Measurements from ENCODE around the gene GPRC5D.

Gene GPRC5D

DNA sequence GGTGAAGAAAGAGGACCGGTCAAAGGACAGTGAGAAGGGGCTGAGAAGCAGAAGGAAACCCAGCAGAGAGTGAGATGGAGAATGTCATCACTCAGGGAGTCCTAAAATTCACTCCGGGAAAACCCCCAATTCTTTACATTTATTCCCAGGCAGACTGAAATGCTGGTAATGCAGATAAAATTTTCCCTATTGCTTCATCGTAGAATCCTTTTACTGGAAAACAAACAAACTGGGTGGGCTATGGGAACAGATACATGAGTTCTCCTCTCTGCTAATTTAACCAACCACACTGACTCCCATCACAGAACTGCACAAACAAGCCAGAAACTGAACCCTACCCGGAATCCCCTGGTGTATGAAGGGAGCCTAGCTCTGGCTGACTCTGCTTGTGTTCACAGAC, 27.2 kb upstream of the GPRC5D start:
- DNase-seq, result no peak

DNA sequence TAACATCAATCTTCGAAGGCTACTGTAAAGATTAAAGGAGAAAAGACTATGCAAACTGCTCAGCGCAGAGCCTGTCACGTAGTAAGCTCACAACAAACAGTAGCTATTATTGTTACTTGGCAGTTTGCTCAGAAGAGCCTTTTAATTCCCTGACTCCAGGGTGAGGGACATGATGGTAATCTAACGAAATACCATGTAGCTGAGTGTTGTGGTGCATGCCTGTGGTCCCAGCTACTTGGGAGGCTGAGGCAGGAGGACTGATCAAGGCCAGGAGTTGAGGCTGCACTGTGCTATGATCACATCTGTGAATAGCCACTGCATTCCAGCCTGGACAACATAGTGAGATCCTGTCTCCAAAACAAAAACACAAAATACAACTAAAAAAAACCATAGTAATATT, 25.3 kb upstream of the GPRC5D start:
- DNase-seq, result no peak

DNA sequence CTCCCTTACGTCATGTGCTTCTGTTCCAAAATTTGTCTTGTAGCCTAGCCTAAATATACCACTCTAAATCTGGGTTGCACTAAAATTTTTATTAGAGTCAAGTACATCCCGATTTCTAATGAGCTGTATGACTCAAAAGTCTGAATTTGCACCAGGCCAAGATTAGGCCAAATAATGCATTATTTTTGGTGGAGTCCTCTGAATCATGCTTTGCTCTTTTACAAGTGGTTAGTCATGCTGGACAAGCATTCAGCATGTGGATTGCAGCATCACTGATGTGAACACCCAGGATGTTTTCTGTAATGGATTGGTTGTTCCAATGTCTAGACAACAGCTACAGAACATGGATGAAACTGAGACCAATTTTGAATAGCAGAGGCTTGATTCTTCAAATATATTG, 24.4 kb upstream of the GPRC5D start:
- no peak for DNase-seq

DNA sequence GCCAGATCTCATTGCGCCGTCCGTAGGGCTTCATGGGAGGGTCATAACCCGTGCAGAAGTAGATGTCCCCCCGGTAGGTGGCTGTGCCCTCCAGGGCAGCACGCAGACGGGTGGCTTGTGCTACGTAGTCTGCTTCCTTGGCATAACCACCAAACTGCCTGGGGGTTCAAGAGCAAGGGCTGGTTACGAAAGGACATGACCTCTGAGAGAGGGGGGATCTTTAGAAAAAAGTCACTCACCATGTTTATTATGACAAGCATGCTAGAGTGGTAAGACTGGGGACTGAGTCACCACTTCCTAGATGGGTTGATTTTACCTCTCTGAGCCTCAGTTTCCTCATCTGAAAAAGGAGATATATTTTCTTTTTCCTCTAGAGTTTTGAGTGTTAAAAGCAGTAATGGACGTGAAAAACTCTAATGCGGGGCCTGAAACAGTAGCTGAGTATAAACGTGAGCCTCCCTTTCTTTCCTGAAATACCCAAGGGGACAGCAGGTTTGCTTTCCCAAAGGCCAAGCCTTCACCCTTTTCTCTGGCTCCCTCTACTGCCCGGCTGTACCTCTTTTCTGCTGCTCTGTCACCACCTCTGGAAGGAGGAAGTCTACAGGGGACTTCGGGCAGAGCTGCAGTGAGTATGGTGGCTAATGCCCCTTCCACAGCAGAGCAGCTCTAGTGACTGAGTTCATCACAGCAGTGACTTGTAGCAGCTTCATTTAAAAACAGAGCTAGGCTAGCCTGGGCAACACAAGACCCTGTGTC, 23.5 kb upstream of the GPRC5D start:
- DNase-seq, result no peak

DNA sequence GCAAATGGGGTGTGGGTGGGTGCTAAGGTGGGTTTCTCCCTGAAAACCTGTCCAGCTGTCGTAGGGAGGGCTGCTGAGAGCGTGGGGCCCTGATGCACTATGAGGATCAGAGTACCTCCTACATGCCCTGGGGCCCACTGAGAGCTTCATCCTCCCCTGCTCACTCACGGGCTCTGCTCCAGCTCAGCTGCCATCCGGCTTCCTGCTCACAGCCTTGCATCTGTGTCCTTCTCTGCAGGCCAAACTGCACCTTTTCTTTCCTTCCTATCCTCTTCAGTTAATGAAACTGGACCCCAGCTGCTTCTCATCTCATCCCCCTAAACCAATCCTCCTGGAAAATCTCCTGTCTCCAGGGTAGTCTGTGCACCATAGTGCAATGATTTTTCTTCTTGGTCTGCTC, 22.2 kb upstream of the GPRC5D start:
- no peak for DNase-seq

DNA sequence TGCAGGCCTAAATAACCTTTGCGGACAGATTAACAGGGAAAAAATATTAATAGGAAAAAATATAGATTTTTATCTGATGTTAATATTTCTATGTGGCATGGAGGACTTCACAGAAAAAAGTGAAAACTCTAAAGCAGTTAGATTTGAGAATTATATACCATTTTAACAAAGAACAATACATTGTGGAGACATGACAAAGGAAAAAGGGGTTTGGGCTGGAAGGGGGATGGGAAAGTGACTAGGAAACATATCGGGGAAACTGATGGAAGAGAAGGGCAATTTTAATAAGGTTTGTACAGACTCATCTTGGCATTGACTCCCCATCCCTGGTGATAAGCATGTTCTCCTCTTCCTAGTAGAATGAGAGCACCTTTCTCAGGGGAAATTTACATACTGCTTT, 21.0 kb upstream of the GPRC5D start:
- DNase-seq, result no peak

DNA sequence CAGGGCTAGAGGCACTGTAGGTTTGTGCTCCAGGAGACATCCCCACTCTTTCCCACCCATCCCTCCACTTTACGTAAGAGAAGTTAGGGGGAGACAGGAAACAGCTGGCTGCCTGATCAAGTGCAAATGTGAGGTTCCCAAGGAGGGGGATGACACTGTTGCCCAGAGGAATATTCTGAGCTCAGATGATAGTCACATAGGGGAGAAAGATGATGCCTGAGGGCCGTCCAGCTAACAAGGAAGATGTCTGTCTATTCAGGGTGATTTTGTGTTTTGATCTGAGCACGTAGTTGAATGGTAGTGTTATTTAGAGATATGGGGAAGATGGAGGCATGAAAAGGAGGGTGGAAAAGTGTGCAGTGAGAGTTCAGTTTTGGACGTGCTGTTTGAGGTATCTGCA, 13.9 kb upstream of the GPRC5D start:
- no peak for DNase-seq

DNA sequence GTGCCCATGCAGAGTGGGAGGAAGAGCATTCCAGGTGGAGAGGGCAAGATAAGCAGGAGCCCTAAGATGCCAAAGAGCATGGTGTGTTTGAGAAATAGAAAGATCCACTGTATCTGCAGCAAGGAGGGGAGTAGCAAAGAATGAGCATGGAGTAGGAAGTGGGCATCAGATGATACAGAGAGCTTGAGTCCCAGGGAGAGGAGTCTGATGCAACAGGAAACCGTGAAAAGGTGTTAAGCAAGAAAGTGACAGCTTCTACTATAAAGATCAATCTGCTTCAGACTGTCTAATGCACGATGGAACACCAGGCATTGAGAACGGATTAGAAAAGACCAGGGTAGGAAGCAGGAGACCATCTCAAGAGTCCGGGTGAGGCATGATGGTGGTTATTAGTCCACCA, 12.3 kb upstream of the GPRC5D start:
- DNase-seq, result no peak

DNA sequence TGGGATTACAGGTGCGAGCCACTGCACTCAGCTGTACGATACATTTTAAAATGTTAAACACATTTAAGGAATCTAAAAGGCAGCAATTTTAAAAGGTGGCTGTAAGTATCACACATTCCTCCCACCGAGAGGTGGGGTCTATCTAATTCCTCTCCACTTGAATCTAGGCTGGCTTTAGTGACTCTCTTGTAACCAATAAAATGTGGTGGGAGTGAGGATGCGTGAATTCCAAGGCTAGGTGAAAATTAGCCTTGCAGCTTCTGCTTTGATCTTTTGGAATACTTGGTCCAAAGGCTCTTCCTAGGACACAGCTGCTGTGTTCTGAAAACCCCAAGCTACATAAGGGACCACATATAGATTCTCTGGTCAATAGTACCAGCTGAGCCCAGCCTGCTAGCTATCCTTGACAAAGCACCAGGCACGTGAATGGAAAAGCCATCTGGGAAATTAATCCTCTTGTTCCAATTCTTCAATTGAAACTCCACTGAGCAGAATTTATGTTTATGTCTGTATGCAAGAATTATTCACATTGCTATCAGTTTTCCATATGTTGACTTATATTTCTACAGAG, 8.8 kb upstream of the GPRC5D start:
- DNase-seq, result no peak

DNA sequence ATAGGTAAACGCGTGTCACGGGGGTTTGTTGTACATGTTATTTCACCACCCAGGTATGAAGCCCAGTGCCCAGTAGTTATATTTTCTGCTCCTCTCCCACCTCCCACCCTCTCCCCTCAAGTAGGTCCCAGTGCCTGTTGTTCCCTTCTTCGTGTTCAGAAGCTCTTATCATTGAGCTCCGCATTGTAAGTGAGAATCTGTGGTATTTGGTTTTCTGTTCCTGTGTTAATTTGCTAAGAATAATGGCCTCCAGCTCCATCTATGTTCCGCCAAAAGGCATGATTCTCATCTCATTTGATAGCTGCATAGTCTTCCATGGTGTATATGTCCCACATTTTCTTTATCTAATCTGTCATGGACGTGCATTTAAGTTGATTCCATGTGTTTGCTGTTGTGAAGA, 6.9 kb upstream of the GPRC5D start:
- DNase-seq, result no peak

DNA sequence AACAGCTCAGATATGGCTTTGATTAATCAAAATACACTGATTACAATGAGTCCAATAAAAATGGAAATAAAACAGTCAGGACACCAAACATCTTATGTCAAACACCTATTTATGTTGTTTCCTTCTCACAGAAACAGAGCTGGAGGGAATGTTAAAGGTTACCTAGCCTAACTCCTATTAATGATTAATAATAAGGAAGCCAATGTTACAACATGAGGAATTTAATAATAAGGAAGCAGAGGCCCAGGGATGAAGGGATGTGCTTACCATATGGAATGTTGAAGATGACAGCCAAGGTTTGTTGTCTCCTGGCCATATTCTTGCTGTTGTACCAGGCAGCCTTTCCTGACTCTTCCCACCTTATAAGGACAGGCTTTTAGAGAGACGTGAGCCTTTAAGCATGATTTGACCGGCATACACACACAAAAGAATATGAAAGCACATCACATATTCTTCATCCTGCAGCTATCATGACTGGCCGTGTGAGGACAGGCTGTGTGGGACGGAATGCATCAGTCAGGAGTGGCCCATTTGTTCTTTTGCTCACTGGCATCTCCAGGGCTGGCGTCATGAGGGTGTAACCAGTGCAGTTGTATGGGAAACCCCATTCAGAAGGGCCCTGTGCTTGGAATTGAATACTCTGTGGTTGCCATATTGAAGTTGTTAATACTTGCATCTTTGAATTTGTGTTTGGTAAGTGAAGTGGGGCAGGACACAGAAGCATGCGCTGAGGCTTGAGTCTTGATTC, 3.1 kb upstream of the GPRC5D start:
- no peak for DNase-seq

DNA sequence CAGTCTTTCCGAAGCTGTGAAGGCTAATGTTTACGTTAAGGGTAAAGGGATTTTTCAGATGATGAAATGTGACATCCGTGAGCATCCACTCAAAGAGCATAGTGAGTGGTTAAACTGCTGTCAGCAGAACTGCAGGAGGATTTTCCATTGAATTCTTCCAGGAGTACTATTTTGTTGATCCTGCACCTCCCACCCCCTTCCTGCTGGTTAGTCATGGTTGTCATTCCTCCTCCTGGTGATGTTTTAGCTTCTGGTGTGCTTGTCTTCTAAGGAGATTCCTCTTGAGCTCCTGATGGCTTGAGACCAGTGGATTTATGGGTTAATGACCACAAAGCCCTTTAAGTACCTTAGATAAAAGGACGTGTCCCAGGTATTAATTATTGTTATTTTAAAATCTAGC, 2.4 kb upstream of the GPRC5D start:
- no peak for DNase-seq

DNA sequence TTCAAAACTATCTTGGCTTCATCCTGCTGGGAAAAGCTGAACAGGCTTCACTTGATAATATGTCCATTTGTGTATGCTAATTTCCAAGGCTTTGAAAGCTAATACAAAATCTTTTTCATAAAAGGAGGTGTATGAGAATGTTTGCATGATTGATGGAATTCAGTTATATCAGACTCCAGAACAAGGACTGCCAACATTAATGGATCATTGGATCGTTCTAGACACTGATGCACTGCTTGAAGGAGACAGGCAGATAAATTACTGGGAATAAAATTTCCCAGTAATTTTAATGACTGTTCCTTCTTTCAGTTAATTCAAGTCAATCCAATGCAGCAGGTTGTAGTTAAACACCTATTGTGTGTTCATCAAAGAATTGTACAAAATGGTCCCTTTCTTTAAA, 466 bp downstream of the GPRC5D start:
- DNase-seq, result no peak

DNA sequence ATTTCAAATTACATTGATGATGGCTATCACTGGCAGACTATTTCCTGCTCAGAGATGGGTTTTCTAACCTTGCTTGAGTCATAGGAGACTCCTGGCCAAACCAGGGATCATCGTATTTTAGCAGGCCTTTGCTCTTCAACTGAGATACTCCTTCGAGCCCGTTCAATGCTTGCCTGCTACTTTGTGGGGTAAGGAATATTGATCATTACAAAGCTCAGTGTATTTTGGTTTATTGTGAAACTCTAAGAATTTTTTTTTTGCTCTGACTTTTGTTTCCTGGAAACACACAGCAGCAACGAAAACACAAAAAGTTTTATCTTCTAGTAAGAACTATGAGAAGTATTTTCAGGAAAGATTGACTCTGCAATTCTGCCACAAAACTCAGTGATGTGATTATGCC, 4.1 kb downstream of the GPRC5D start:
- DNase-seq, result no peak

DNA sequence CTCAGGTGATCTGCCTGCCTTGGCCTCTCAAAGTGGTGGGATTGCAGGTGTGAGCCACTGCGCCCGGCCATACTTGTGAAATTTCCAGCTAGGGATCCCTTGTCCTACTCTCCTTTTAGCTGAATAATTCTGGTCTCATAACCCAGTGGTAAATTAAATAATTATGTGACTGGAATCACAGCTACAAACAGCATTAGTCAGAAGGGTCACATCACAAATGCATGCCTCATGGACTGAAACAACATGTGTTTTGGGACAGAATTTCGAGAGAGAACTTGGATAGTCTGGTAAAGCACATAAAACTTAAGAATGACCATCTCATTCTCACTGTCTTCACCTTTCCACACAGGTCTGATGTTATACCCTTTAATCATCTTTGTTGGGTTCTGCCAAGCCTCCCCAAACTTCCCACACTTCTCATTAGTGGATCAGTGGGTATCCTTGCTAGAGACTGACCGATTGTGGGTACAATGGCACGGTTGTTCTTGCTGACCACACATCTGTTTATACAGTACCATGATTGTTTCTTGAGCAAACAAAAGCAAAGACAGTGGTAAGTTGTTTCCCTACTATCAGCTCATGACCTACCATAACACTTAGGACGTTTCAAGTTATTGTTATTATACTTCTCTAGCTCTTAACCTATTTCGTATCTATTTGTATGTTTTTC, 5.1 kb downstream of the GPRC5D start:
- DNase-seq, result no peak

DNA sequence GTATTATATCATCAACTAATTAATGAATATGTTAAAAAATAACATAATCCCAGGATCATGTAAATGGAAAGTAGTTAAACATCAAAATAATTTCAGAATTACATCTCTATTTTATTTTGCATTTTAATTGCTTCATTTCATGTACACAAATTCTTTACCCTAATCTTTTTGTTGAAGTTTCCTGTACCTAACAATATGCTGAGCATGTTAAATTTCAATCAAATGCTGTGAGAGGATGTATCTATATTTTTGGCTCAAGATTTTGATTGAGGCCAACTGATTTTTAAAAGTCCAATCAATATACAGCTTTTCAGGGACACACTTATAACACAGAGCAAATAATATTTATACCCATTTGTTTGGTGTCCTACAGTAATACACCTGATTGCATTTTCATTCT, 6.4 kb downstream of the GPRC5D start:
- DNase-seq, result no peak

DNA sequence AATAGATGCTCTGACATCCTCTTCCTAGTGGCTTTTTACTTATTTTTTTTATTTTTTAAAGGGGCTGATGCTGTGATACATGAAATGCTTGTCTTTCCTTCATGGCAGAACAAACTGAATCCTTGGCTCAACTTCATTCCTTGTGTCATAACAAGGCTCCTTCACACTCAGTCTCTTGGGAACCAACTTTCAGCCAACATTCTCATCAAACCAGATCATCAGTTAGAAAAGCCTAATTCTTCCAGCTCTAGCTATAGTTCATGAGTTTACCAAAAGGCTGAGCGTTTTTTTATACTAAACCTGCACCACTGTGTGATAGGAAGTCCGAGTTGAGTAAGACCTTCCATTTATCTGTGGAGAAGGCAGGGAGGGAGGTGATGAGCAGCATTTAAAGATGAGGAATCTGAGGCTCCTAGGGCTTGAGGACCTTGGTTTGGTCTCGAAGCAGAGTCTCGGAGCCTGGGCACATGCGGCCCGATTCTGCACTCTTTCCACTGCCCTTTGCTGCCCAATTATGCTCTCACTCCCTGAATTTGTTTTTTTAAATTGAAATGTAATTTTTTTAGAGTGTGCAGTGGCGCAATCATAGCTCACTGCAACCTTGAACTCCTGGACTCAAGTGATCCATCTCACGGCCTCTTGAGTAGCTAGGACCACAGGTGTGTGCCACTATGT, 8.2 kb downstream of the GPRC5D start:
- DNase-seq, result no peak

DNA sequence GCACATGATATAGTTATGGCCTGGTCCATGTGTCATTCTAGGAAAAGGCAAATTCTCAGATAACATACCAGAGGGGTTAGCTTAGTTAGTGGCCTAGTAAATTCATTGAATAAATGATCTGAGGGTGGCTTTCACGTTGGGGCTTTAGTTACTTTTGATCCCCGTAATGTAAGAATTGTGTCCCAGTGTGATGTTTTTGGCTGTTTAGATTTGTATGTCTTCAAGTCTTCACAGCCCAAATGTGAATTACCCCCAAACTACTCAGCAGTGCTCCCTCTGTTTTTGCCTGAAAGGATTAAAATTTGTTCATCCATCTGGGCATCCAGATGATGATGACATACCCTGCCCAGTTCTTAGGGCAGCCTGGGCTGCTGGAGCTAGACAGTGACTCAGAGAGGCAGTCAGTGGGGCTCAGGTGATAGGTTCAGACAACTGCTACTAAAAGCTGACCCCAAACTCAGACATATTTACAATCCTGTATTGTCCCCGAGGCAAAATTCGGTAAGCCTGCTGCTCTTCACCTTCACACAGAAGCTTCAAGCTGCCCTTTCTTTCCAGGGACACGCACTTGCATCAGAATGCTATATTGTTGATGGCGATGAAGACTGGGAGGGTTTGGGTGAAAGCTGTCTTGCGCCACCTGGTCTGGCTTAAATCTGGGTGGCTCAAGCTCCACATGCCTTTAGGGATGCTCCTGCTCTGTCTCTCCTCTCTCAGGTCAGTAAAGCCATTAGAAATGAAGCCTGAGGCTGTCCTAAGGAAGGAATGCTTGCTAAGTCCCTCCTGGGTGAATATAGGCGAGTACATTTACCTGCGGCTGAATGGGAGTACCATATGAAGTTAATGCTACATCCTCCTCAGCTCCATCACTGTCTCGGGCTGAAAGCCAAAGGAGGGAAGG, 10.3 kb downstream of the GPRC5D start:
- no peak for DNase-seq

DNA sequence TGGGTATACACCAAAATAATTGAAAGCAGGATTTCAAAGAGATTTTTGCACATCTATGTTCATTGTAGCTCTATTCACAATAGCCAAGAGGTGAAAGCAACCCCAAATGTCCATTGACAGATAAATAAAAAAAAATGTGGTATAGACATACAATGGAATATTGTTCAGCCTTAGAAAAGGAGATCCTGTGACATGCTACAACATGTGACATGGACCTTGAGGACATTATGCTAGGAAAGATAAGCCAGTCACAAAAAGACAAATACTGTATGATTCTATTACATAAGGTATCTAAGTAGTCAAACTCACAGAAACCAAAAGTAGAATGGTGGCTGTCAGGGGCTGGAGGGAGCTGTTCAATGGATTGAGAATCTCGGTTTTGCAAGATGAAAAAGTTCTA, 12.1 kb downstream of the GPRC5D start:
- no peak for DNase-seq

DNA sequence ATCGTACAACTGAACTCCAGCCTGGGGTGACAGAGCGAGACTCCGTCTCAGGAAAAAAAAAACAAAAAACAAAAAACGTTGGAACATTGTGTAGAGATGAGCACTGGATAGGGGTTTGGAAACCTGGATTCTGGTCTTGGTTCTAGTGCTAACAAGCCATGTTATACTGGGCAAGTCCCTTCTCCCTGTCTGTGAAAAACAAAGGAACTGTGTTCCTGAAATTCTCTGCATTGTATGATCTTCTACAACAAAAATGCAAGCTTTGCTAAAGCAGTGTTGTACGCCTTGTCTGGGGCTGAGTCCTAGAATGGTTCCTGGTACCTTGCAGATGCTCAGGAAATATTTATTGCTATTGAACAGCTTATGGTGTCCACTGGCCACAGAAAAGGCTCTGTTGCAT, 13.4 kb downstream of the GPRC5D start:
- DNase-seq, result no peak

DNA sequence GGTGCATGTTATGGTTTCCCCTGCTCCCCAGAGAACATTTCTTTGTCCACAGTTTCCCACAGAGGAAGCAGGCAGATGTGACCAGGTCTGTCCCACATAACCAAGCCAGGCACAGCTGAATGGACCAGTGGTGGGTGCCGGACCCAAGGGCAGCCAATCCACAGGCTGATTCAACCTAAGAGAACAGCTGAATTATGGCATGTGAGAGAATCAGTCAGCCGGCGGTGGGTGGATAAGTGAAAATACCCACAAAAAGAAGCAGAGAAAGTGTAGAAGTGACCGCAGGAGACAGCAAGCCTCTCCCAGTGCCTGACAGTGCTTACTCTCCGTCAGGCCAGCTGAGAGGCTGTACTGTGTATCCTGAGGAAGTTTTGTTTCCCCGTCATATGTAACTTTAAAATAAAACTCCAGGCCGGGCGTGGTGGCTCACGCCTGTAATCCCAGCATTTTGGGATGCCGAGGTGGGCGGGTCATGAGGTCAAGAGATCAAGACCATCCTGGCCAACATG, 14.9 kb downstream of the GPRC5D start:
- DNase-seq, result no peak

DNA sequence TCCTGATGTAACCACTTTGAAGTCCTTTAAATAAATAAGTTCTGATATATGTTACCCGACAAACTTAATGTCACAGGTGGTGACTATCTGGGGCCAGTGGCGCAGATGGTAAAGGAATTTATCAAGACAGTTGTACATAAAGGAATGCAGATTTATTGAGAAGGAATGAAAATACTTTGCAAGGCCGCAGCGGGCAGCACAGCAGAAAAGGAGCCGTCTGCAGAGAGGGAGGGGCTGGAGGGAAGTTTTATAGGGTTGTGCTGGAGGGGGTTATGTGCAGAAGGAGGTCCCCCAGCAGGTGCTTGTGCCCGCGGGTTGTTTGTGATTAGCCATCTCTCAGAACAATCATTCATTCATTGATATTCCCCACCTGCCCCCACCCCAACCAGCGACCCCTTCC, 17.4 kb downstream of the GPRC5D start:
- no peak for DNase-seq
